HG03159 (cell line): ENCODE measurements around the gene HMG20A.

Experiments
- ATAC-seq: cut with Tn5 transposase; IDR thresholded peaks from one replicate; pipeline ENCODE4 v1.9.1; 2021; ENCODE audit warnings: mild to moderate bottlenecking, moderate library complexity; ENCODE audit not compliant: unreplicated experiment

The HMG20A gene

DNA sequence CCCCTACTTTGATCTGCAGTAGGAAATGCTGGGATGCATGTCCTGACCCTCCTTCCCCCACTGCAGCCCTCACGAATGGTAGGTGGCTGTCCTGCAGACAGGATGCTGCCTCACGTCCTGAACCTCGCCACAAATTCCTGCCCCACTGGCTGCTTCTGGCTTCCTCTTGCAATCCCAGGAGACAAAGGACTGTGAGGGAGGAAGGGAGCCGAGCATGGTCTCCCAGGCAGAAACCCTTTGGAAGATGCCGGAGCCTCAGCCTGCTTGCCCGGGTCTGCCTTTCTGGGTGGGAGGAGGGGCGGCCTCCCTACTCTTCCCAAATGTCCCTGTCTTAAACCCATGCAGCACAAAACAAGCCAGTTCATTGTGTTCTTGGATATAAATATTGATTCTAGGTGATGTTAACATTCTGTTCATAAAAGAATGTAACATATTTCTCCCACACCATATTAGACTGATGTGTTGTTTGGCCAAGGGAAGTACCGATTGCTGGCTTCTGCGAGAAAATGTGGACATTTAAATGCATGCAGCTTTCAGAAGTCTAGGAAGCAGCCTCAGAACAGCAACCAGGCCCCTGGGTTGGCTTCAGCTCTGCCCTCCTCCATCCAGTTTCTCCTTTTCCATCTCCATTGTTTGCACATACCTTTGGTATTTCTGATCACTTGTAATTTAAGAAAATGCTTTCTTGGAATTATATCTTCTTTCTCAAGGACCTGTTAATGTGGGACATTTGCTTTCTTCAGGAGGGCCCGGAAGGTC is 75.3 kb downstream of the HMG20A start:
- ATAC-seq: no peak

- no peak for ATAC-seq
Measured at GRCh38 chr15:77496715-77497109, 76.0 kb downstream of the HMG20A start.

DNA sequence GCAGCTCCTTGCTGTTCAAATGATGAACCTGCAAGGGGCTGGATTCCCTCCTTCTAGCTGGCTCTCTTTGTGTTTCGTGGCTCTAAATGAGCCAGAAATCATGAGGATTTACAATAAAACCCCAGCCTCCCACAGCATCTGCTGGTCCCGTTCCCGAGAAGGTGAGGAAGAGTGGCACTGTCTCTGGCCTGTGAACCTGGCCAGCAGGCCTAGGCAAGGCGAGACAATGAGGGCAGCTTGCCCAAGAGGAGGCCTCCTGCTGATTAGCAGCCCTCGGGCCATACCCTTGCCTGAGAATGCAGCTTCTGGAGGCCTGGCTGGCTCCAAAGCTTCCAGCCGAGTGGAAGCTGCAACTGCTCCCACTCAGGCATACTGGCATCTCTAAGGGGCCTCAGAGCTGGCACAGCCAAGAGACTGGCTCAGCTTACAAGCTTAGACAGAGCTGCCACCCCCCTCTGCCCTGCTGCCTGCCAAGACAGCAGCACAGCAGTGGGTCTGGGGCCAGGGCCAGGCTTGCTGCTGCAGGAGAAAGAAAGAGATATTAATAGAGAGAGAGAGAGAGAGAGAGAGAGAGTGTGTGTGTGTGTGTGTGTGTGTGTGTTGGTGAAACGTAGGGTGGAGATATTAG is 76.5 kb downstream of the HMG20A start:
- no peak for ATAC-seq

- ATAC-seq: no peak
Measured at GRCh38 chr15:77497942-77498361, 77.3 kb downstream of the HMG20A start.

- ATAC-seq: no peak
Measured at GRCh38 chr15:77499087-77499760, 78.5 kb downstream of the HMG20A start.

DNA sequence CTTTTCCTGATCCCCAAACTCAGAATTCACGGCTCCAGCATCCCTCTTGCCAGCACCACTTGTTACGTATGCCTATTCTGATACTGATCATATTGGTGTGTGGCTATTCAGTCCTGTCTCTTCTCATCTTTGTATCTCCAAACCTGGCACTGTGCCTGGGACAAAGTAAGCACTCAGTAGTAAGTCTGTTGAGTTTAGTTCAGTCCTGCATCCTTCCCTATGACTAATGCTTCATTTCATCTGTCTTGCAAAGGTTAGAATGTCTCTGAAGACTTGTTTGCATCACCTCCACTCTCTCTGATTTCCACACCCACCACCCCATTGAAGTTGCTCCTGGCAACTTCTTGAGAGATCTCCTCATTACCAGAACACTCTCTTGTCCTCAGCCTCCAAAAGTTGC is 80.3 kb downstream of the HMG20A start:
- no peak for ATAC-seq

- no peak for ATAC-seq
Measured at GRCh38 chr15:77502379-77503095, 81.8 kb downstream of the HMG20A start.

DNA sequence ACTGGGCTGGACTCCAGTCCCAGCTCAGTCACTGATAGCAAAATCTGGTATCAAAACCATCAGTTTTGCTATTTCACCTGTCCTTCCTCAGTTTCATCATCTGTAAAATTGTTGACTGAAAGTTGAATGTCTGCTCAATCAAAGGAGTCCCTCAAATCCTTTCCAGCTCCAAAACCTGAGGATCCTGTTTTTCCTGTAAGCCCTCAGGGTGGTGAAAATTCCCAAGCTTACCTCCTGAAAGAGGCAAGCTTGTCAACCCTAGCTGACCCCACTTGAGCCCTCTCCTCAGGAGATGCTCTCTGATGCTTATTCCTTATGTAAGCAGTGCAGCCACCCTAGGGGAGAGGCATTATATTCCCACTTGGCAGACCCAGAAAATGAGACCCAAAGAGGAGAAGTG is 82.6 kb downstream of the HMG20A start:
- ATAC-seq: no peak

- no peak for ATAC-seq
Measured at GRCh38 chr15:77503764-77504163, 83.1 kb downstream of the HMG20A start.

DNA sequence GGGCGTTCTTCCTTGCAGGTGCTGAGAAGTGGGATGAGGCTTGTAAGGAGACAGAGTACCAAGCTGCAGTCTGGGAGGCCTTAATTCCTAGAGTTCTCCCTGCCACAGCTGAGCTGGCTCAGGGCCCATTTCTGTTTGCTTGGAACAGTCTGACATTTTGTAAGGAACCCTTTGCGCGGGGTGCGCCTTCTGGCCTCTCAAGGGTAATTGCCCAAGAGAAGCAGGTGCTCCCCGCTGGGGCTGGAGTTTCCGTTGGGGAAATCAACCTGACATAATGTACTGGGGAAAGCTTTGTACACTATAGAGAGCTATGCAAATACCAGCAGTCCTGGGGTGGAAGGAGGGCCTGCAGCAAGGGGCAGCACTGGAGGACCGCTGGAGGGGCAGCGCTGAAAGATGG is 83.6 kb downstream of the HMG20A start:
- no peak for ATAC-seq

DNA sequence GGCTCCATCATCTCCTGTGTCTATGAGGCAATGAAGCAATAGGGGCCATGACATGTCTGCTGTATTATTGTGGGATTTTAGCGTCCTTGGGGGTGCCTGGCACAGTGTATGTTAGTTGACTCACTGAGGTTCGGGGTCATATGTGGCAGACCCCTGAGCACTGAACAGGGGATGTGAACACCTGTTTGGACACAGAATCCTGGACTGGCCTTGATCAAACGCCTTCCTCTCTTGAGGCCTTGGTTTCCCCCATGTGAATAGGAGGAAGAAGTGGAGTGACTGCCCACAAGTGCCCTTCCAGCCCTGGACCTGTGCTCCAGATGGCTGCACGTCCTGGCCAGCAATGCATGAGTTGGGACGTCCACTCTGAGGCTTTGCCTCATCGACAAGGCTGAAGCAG is 84.2 kb downstream of the HMG20A start:
- ATAC-seq: no peak

DNA sequence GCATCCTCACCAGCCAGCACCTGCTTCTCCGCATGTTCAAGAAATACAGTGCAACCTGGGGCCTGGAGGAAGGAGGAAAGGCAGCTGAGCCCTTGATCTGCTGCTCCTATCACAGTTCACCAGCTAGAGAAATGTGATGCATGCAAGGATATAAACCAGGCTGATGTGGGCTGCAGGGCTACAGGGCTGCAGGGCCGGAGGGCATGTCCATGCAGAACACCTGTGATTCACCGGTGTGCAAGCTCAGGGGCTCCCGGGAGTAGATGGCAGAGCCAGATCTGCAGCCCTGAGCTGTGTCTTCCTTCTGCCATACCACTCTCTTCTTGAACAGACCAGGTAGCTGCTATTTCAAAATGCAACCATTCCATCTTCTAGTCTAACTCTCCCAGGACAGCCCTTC is 84.9 kb downstream of the HMG20A start:
- ATAC-seq: no peak

DNA sequence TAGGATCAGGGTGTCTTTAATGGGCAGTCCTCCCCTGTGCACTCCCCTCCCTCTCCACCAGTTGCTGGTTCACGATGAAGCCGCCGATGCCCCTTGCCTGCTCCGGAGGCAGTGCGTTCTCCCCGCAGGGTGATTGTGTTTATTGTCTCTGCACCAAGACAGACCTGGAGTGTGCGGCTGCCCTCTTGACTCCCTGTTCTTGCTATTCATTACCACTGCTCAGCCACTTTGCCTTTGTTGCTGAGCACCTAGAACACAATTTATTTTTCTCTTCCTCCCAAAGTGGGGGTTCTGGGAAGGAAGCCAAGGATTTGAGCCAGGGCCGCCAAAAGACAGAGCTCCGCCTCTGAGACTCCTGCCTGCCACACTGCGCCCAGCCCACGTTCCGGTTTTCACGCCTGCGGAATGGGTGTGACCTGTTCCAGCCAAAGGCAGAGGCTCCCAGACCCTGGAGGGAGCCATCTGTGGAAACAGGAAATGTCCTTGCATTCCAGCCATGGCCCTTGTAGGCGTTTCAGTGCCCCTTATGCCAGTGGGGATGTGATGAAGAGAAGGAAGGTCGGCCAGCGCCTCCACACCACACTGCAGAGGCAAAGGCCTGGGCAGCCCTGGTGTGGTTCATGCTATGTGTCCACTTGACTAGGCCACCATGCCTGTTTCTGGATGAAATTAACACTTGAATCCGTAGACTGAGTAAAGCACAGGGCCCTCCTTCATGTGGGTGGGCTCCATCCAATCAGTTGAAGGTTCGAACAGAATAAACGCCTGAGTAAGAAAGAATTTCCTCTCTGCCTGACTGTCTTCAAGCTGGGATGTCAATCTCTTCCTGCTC is 85.8 kb downstream of the HMG20A start:
- no peak for ATAC-seq

GRCh38 chr15:77507143-77507897 is 86.6 kb downstream of the HMG20A start:
- ATAC-seq: no peak

DNA sequence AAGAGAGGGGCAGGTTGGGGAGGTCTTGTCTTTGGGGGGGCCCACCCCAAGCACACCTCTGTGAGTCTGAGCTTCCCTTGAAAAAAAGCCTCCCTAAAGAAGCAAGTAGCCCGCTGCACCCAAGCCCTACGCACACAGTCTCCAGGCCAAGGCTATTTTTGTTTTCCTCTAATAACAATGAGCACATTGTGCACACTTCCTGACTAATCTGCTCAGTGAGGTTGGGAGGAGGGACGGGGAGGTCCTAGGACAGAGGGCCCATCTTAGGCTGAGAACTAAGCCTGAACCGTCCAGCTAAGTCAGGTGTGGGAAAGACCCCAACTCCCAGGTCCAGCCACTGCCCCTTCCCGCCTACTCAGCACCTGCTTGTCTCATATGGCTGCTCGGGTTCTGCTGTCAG is 87.2 kb downstream of the HMG20A start:
- no peak for ATAC-seq

GRCh38 chr15:77508541-77509243 is 88.0 kb downstream of the HMG20A start:
- no peak for ATAC-seq

DNA sequence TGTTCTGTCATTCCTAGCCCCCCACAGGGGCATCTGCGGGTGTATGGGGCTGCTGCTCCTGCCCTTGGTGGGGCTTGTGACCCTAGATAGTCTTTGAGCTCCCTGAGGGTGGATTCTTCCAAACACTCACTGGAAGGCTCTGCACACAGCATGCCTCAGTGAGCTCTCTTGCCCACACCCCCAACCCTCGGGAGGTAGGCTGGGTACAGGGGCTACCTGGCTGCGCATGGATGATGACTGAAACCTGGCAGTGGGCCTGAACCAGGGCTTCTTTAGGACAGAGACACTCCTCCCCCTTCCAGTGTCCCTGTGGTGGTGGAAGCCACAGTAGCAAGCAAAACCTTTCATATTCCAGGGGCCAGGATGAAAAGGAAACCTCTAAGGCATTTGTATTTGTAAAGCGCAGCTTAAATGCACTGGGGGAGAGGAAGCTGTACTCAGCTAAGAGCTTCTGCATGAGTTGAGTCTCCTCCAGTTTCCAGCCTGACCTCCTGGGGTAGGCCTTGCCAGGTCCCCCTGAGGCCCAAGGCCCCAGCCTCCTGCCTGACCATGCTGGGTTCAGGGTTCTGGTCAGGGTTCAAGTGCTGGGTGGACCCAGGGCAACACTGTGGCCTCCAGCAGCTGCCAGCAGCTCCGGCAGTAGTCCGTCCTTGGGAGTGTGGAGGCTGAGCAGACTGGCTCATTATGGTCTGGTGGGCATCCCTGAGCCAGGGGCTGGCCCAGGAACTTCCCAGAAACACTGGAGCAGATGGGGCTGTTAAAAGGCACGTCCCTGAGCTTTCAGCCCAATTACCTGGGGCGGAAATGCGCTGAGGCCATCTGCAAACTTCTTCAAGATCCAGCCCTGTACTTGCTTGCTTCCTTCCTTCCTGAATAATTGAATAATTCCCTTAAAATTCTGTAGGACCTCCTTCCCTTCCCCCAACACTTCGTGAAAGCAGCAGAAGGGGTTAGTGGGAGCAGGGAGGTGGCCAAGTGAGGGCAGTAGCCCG is 89.7 kb downstream of the HMG20A start:
- ATAC-seq: no peak

GRCh38 chr15:77511869-77512268 is 91.2 kb downstream of the HMG20A start:
- no peak for ATAC-seq
